Natural killer cell (primary cell): ENCODE measurements around the gene EHD1. TPM values are rescaled to one million over a fixed set of nuclear protein-coding genes. Genes with fewer than 3 reads are reported as not detected.
A peak's percentile ranks its signal among the peaks of the same experiment; 100 is the strongest.

Source experiments
- ATAC-seq, 3 donors: fragments of 150-1000 bp in 2 of 3; fragments of 200-7000 bp in 1 of 3; cut with Tn5 transposase; 1 replicate in 1 of 3; 2 replicates in 2 of 3; pipeline ENCODE4 v1.10.0; 2021; ENCODE audit warnings: mild to moderate bottlenecking in 2 of 3, moderate library complexity in 2 of 3
- DNase-seq, 2 donors: peaks; one replicate each; pipeline versions ENCODE4 v3.0.0 to v3.0.0-alpha.2; 2013 to 2021; ENCODE audit warnings: mixed read lengths in 1 of 2
- H3K27ac ChIP-seq: one replicate; pipeline ENCODE4 v1.5.1; 2013; ENCODE audit warnings: mild to moderate bottlenecking, low read length
- H3K27me3 ChIP-seq: one replicate; pipeline ENCODE4 v1.6.1; 2013; ENCODE audit warnings: low read length; ENCODE audit not compliant: control insufficient read depth, insufficient read depth
- H3K36me3 ChIP-seq: one replicate; pipeline ENCODE4 v1.6.1; 2013; ENCODE audit warnings: low read length; ENCODE audit not compliant: control insufficient read depth, insufficient read depth
- H3K4me1 ChIP-seq: one replicate; pipeline ENCODE4 v1.6.1; 2013; ENCODE audit warnings: low read length; ENCODE audit not compliant: control insufficient read depth, insufficient read depth
- H3K4me3 ChIP-seq: one replicate; pipeline ENCODE4 v1.5.1; 2013; ENCODE audit warnings: low read length
- H3K9me3 ChIP-seq: one replicate; pipeline ENCODE4 v1.6.1; 2013; ENCODE audit warnings: low read length; ENCODE audit not compliant: control insufficient read depth, insufficient read depth
- H3K27ac Mint-ChIP-seq, 2 donors: one replicate each; pipeline ENCODE4 v1.8.0; 2022; ENCODE audit warnings: mild to moderate bottlenecking in 2 of 2, mixed read lengths in 2 of 2, moderate library complexity in 1 of 2
- H3K27me3 Mint-ChIP-seq, 2 donors: one replicate each; pipeline ENCODE4 v1.8.0; 2022; ENCODE audit warnings: low read depth in 2 of 2, mixed read lengths in 2 of 2
- H3K36me3 Mint-ChIP-seq: one replicate; pipeline ENCODE4 v1.8.0; 2022; ENCODE audit warnings: mixed read lengths
- H3K4me1 Mint-ChIP-seq, 2 donors: one replicate each; pipeline ENCODE4 v1.8.0; 2022; ENCODE audit warnings: mixed read lengths in 2 of 2
- H3K4me3 Mint-ChIP-seq: one replicate; pipeline ENCODE4 v1.8.0; 2022; ENCODE audit warnings: mild to moderate bottlenecking, moderate library complexity, mixed read lengths
- H3K9me3 Mint-ChIP-seq, 2 donors: one replicate each; pipeline ENCODE4 v1.8.0; 2022; ENCODE audit warnings: mixed read lengths in 2 of 2
- CTCF ChIP-seq: fragments of 200-600 bp; IDR thresholded peaks from one replicate; pipeline ENCODE4 v1.8.0; 2022; ENCODE audit warnings: antibody characterized with exemption
- WGBS: methylation state at CpG from one replicate; pipeline ENCODE4 v1.1.7; 2013; ENCODE audit warnings: missing lambda C conversion rate; ENCODE audit not compliant: insufficient coverage; 5-methylcytosine and 5-hydroxymethylcytosine counted together
- intact Hi-C: fragments of 100-400 bp; cut with micrococcal nuclease; formaldehyde crosslinking; loops from one replicate; pipeline ENCODE4 v1.14.2; 2022
- total RNA-seq, 4 donors: library from RNA; stranded (reverse); fragments of 120-200 nt in 1 of 4; gene quantifications; one replicate each; pipeline versions ENCODE4 v1.2.3 to v1.2.4, GENCODE V29; 2013 to 2022

The EHD1 gene
- total RNA-seq, 3 donors from 2014 or later (not counting 1 experiment from before 2014, with no cell fraction given): 218 to 246 (median 225) TPM

- H3K27ac Mint-ChIP-seq: peak overlapping the region; percentile 92 to 95
- no peak for DNase-seq
Observed at GRCh38 chr11:64803846-64804345, 74.5 kb downstream of the EHD1 start.

GRCh38 chr11:64803158-64803845, 75.1 kb downstream of the EHD1 start, which contains the start of gene MAP4K2:
Gene MAP4K2 (minus strand): TSS chr11:64803214. CDS start chr11:64803149, 65 bp downstream.
- H3K4me1 ChIP-seq: peaks cover 42% of the 10 kb centered on the region
- H3K9me3 ChIP-seq: no peaks in the 10 kb centered on the region
- under 1% methylated on average over 57 of the region's 58 CpGs for WGBS
- intact Hi-C loops: no loop called here
- H3K36me3 ChIP-seq: peaks cover 16% of the 10 kb centered on the region
- Mint-ChIP-seq H3K4me1 (peaks cover 10 to 20% of the 10 kb centered on the region in 2 donors), H3K27me3 (no peaks in the 10 kb centered on the region), H3K27ac (peak within 1 kb of the TSS; percentile 92 to 95), H3K4me3 (peak within 1 kb of the TSS; percentile 92), H3K36me3 (no peaks in the 10 kb centered on the region), H3K9me3 (no peaks in the 10 kb centered on the region)
- H3K27ac ChIP-seq: peak within 1 kb of the TSS; percentile 81
- peak; percentile 16 for TF ChIP-seq CTCF
- H3K4me3 ChIP-seq: peak within 1 kb of the TSS; percentile 60
- DNase-seq (peak; percentile 91 to 95), ATAC-seq (peak; percentile 96 to 98 (median 97))
- H3K27me3 ChIP-seq: no peaks in the 10 kb centered on the region

More at GRCh38 chr11:64803846-64804345, 74.5 kb downstream of the EHD1 start:
- peaks cover 10 to 20% of the 10 kb centered on the region in 2 donors for H3K4me1 Mint-ChIP-seq
- no peaks in the 10 kb centered on the region for H3K27me3 ChIP-seq
- no peak for ATAC-seq
- 60% methylated on average over 15 of the region's 15 CpGs for WGBS
- TF ChIP-seq CTCF: no peak
- H3K9me3 Mint-ChIP-seq: no peaks in the 10 kb centered on the region
- peak overlapping the region; percentile 60 for H3K4me3 ChIP-seq
- peak overlapping the region; percentile 81 for H3K27ac ChIP-seq
- peak overlapping the region; percentile 92 for H3K4me3 Mint-ChIP-seq
- no peaks in the 10 kb centered on the region for H3K27me3 Mint-ChIP-seq
- intact Hi-C loops: no loop called here
- peaks cover 42% of the 10 kb centered on the region for H3K4me1 ChIP-seq
- no peaks in the 10 kb centered on the region for H3K36me3 Mint-ChIP-seq
- no peaks in the 10 kb centered on the region for H3K9me3 ChIP-seq
- peaks cover 16% of the 10 kb centered on the region for H3K36me3 ChIP-seq

DNA sequence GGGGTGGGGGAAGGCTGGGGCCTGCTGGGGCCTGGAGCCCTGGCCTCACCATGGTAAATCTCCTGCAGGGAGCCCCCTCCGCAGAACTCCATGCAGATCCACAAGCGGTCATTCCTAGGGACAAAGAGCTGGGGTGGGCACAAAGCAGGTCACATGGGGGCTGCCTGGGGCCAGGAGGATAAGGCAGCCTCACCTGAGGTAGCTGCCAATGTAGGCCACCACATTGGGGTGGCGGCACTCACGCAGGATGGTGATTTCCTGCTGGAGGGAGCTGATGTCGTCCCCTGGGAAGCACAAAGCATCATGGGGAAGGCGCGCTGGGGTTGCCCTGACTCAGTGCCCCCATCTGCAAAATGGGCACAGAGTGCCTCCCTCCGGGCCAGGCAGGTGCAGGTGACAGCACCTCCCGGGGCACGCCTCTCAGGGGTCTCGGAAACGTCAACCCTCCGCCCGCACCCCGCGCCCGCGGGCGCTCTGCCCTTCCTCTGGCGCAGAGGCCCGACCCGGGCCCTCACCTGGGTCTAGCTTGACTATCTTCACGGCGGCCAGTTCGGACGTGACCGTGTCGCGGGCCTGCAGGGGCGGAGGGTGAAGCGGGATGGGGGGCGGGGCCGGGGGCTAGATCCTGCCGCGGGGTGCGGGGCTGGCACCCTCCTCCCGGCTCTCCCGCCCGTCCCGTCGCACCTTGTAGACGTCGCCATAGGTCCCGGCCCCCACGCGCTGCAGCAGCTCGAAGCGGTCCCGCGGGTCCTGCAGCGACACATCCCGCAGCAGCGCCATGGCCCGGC, 75.9 kb downstream of the EHD1 start:
- WGBS: 7% methylated on average over 54 of the region's 54 CpGs
- no peaks in the 10 kb centered on the region for H3K27me3 Mint-ChIP-seq
- DNase-seq (peak in 1 of 2 donors; percentile 66), ATAC-seq (peak in 1 of 3 donors; percentile 13)
- Histone ChIP-seq H3K27me3 (no peaks in the 10 kb centered on the region), H3K27ac (peak overlapping the region; percentile 62), H3K36me3 (peaks cover 16% of the 10 kb centered on the region), H3K4me3 (peak overlapping the region; percentile 46), H3K9me3 (no peaks in the 10 kb centered on the region), H3K4me1 (peaks cover 42% of the 10 kb centered on the region)
- peak overlapping the region; percentile 92 to 95 for H3K27ac Mint-ChIP-seq
- H3K36me3 Mint-ChIP-seq: no peaks in the 10 kb centered on the region
- intact Hi-C loops: no loop called here
- TF ChIP-seq CTCF: no peak
- no peaks in the 10 kb centered on the region for H3K9me3 Mint-ChIP-seq
- peaks cover 10 to 20% of the 10 kb centered on the region in 2 donors for H3K4me1 Mint-ChIP-seq
- peak overlapping the region; percentile 65 for H3K4me3 Mint-ChIP-seq

Other genes with a start within 250 kb of the EHD1 start
- gene NRXN2, start 155.4 kb downstream of the EHD1 start, total RNA-seq: 1 to 10 TPM; 2.9 to 9.6 (median 7.7) TPM
- 100 to 1,000 TPM; 371 to 417 (median 394) TPM for gene RASGRP2, start 134.5 kb downstream of the EHD1 start, total RNA-seq
- gene PYGM, start 118.6 kb downstream of the EHD1 start, total RNA-seq: 1 to 10 TPM; 4.1 to 8.4 (median 6.1) TPM
- 100 to 1,000 TPM; 841 to 864 (median 845) TPM for gene SF1, start 100.1 kb downstream of the EHD1 start, total RNA-seq
- gene MAP4K2, start 75.4 kb downstream of the EHD1 start, total RNA-seq: 10 to 100 TPM; 38.3 to 40.6 (median 38.7) TPM
- 10 to 100 TPM; 29.3 to 42.2 (median 32.2) TPM for gene MEN1, start 68.1 kb downstream of the EHD1 start, total RNA-seq
- 10 to 100 TPM in 2 of 3 donors, 1 to 10 TPM in 1; 8.2 to 12.7 (median 10.7) TPM for gene CDC42BPG, start 34.0 kb downstream of the EHD1 start, total RNA-seq
- 100 to 1,000 TPM; 165 to 321 (median 259) TPM for gene ATG2A, start 38.6 kb upstream of the EHD1 start, total RNA-seq
- gene PPP2R5B, start 46.1 kb upstream of the EHD1 start, total RNA-seq: 10 to 100 TPM; 27.8 to 31.5 (median 28.5) TPM
- not detected for gene GPHA2, start 57.3 kb upstream of the EHD1 start, total RNA-seq
- not detected for gene MAJIN, start 93.5 kb upstream of the EHD1 start, total RNA-seq
- gene BATF2, start 118.3 kb upstream of the EHD1 start, total RNA-seq: under 1 TPM in 1 of 3 donors, not detected in 2; 0.30 TPM
- 10 to 100 TPM; 19.9 to 20.5 (median 20.2) TPM for gene ARL2, start 135.5 kb upstream of the EHD1 start, total RNA-seq
- 10 to 100 TPM; 16.9 to 28.1 (median 27.1) TPM for gene SNX15, start 148.8 kb upstream of the EHD1 start, total RNA-seq
- 1 to 10 TPM; 2.0 to 3.5 (median 2.8) TPM for gene SAC3D1, start 162.6 kb upstream of the EHD1 start, total RNA-seq
- 10 to 100 TPM; 41.6 to 54.1 (median 46.0) TPM for gene NAALADL1, start 179.9 kb upstream of the EHD1 start, total RNA-seq
- gene CDCA5, start 205.4 kb upstream of the EHD1 start, total RNA-seq: 1 to 10 TPM; 3.3 to 6.8 (median 3.8) TPM
- 10 to 100 TPM; 49.8 to 60.2 (median 50.8) TPM for gene ZFPL1, start 205.6 kb upstream of the EHD1 start, total RNA-seq
- gene VPS51, start 217.6 kb upstream of the EHD1 start, total RNA-seq: 100 to 1,000 TPM; 180 to 197 (median 184) TPM
- 10 to 100 TPM; 17.0 to 23.2 (median 18.6) TPM for gene TM7SF2, start 233.3 kb upstream of the EHD1 start, total RNA-seq
- gene ZNHIT2, start 239.1 kb upstream of the EHD1 start, total RNA-seq: 1 to 10 TPM; 5.6 to 6.8 (median 6.1) TPM
- 100 to 1,000 TPM; 724 to 977 (median 968) TPM for gene FAU, start 243.5 kb upstream of the EHD1 start, total RNA-seq
- 10 to 100 TPM; 36.8 to 37.5 (median 36.9) TPM for gene MRPL49, start 243.7 kb upstream of the EHD1 start, total RNA-seq